Effector CD8-positive, alpha-beta T cell (primary cell): Measurements from ENCODE around the gene ASB10.

Source experiments
- DNase-seq: peaks from one replicate; lab custom pipeline; 2025; lab: John Stamatoyannopoulos, UW

ASB10 gene

GRCh38 chr7:151210087-151210854, 23.2 kb upstream of the ASB10 start, which contains the start of gene H2BK1:
Gene H2BK1 (minus strand): TSS chr7:151210488. CDS start chr7:151210318, 170 bp downstream.
- no peak for DNase-seq

GRCh38 chr7:151209588-151209987, 22.5 kb upstream of the ASB10 start:
- no peak for DNase-seq

GRCh38 chr7:151208253-151208862, 21.3 kb upstream of the ASB10 start:
- DNase-seq, result no peak

GRCh38 chr7:151207804-151208203, 20.8 kb upstream of the ASB10 start:
- DNase-seq, result no peak

GRCh38 chr7:151207315-151207714, 20.3 kb upstream of the ASB10 start:
- no peak for DNase-seq

GRCh38 chr7:151206914-151207313, 19.9 kb upstream of the ASB10 start:
- DNase-seq, result no peak

- DNase-seq, result no peak
Measured at GRCh38 chr7:151205730-151206129, 18.7 kb upstream of the ASB10 start.

GRCh38 chr7:151204383-151205032, 17.5 kb upstream of the ASB10 start:
- no peak for DNase-seq

GRCh38 chr7:151202836-151203235, 15.8 kb upstream of the ASB10 start:
- no peak for DNase-seq

GRCh38 chr7:151201751-151202150, 14.7 kb upstream of the ASB10 start:
- DNase-seq, result no peak

GRCh38 chr7:151201344-151201743, 14.3 kb upstream of the ASB10 start:
- DNase-seq, result no peak

- no peak for DNase-seq
Measured at GRCh38 chr7:151198945-151199848, 12.1 kb upstream of the ASB10 start.

GRCh38 chr7:151197932-151198331, 10.9 kb upstream of the ASB10 start:
- DNase-seq, result no peak

- DNase-seq, result no peak
Measured at GRCh38 chr7:151195616-151196450, 8.8 kb upstream of the ASB10 start.

- no peak for DNase-seq
Measured at GRCh38 chr7:151194188-151194587, 7.1 kb upstream of the ASB10 start.

GRCh38 chr7:151193203-151193978, 6.3 kb upstream of the ASB10 start:
- no peak for DNase-seq

- no peak for DNase-seq
Measured at GRCh38 chr7:151192002-151192539, 5.0 kb upstream of the ASB10 start.

- DNase-seq, result no peak
Measured at GRCh38 chr7:151191544-151191943, 4.5 kb upstream of the ASB10 start.

GRCh38 chr7:151189038-151189437, 2.0 kb upstream of the ASB10 start:
- no peak for DNase-seq

GRCh38 chr7:151188252-151188542, 1.1 kb upstream of the ASB10 start:
- no peak for DNase-seq
